ENCODE measurements around the gene PALM2AKAP2. TPM values are rescaled to one million over a fixed set of nuclear protein-coding genes. Genes with fewer than 3 reads are reported as not detected.

Gene PALM2AKAP2
- total RNA-seq, 4 donors from 2014 or later: 2.0 to 8.2 (median 3.6) TPM

DNA sequence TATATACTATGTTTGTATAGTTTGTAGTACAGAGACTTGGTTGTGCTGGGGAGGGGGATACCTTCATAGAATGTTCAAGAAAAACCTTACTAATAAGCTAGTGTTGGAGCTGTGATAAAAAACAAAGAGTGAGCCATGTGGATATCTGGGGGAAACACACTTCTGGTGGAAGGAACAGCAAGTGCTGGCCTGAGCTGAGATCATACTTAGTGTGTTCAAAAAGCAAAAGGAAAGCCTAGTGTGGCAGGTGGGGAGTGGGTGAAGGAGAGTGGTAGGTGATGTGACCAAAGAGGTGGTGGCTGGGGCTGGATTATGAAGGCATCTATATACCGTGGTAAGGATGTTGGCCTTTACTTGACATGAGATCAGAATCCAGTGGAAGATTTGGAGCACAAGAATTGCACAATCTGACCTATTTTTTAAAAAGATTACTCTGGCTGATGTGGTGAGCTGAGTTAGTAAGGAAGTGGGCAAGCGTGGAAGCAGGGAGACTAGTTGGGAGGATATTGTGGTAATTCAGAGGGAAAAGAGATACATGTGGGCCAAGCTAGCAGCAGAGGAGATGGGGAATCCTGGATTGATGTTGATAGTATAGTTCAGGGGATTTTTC is 26.6 kb downstream of the PALM2AKAP2 start:
- no peak overlapping the region for H3K4me3 ChIP-seq
- H3K27me3 ChIP-seq: no peaks in the 10 kb centered on the region
- ATAC-seq: peak; percentile 87
- H3K27ac ChIP-seq: peak overlapping the region in 2 of 4 donors; percentile 23 to 32
- H3K4me1 ChIP-seq: peaks cover 0 to 9% (median 0%) of the 10 kb centered on the region in 3 donors
- TF ChIP-seq, protein P1, sequence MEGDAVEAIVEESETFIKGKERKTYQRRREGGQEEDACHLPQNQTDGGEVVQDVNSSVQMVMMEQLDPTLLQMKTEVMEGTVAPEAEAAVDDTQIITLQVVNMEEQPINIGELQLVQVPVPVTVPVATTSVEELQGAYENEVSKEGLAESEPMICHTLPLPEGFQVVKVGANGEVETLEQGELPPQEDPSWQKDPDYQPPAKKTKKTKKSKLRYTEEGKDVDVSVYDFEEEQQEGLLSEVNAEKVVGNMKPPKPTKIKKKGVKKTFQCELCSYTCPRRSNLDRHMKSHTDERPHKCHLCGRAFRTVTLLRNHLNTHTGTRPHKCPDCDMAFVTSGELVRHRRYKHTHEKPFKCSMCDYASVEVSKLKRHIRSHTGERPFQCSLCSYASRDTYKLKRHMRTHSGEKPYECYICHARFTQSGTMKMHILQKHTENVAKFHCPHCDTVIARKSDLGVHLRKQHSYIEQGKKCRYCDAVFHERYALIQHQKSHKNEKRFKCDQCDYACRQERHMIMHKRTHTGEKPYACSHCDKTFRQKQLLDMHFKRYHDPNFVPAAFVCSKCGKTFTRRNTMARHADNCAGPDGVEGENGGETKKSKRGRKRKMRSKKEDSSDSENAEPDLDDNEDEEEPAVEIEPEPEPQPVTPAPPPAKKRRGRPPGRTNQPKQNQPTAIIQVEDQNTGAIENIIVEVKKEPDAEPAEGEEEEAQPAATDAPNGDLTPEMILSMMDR (IDR thresholded peaks at IDR 0.05): no peak
- TF ChIP-seq POLR2AphosphoS5 (IDR thresholded peaks at IDR 0.05) (no peak), EP300 (IDR thresholded peaks at IDR 0.05) (no peak), POLR2A (IDR thresholded peaks at IDR 0.05) (no peak)
- H3K9me3 ChIP-seq: peaks cover 0 to 10% (median 0%) of the 10 kb centered on the region in 3 donors
- WGBS, 2 donors (ENCODE audit: low coverage in 1 of 2): 61 to 72% methylated on average over 2 of the region's 2 CpGs
- H3K36me3 ChIP-seq: no peaks in the 10 kb centered on the region

DNA sequence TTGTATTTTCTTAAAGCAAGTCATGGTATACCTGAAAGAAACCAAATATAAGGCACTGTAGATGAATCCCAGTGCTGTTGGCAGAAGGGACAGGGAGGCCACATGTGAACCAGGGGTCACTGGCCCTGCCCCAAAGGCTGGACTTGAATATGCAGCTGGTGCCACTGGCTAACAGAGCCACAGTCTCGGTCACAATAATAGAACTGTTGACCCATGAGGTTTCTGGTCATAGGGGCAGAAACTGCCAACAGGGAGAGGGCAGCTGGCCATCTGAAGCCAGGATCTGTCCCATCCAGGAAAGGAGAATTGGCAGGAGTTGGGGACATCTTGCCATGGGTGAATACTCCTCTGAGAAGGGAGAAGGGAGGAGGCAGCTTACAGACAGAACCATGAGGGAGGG is 31.9 kb downstream of the PALM2AKAP2 start:
- TF ChIP-seq, protein P1 (IDR thresholded peaks at IDR 0.05): no peak
- TF ChIP-seq POLR2AphosphoS5 (IDR thresholded peaks at IDR 0.05): no peak
- no peak for TF ChIP-seq POLR2A (IDR thresholded peaks at IDR 0.05)
- no peak for TF ChIP-seq EP300 (IDR thresholded peaks at IDR 0.05)
- WGBS, 2 donors (ENCODE audit: low coverage in 1 of 2): 40% methylated on average over 1 of the region's 1 CpG; no CpG with 5 or more reads in 1 of the 2 donors
- no peak overlapping the region for H3K27ac ChIP-seq
- no peak for ATAC-seq
- no peak overlapping the region for H3K4me3 ChIP-seq
- no peaks in the 10 kb centered on the region for H3K27me3 ChIP-seq
- no peaks in the 10 kb centered on the region for H3K4me1 ChIP-seq
- peaks cover 0 to 10% (median 0%) of the 10 kb centered on the region in 3 donors for H3K9me3 ChIP-seq
- no peaks in the 10 kb centered on the region for H3K36me3 ChIP-seq

DNA sequence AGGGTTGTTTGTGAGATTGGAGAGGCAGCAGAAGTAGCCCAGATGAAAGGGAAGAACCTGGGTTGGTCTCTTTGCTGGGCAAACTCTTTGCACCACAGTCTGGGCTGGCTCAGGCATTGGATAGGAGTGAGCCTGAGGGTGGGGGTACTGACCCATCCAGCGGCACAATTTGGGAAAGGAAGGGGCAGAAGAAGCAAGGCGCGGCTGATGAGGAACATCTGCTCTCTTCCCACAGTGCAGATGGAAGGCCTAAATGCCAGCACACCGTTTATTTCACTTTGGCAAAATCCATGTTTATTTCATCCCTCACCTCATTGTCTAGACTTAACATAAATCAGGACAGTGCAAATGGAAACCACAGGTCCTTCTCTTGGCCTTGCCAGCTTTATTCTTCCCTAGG is 32.3 kb downstream of the PALM2AKAP2 start:
- peaks cover 0 to 3% (median 1%) of the 10 kb centered on the region in 3 donors for H3K4me1 ChIP-seq
- no peak overlapping the region for H3K4me3 ChIP-seq
- TF ChIP-seq EP300 (IDR thresholded peaks at IDR 0.05) (no peak), POLR2A (IDR thresholded peaks at IDR 0.05) (no peak), POLR2AphosphoS5 (IDR thresholded peaks at IDR 0.05) (no peak)
- TF ChIP-seq, protein P1 (IDR thresholded peaks at IDR 0.05): no peak
- peaks cover 0 to 10% (median 0%) of the 10 kb centered on the region in 3 donors for H3K9me3 ChIP-seq
- H3K27ac ChIP-seq: no peak overlapping the region
- no peaks in the 10 kb centered on the region for H3K36me3 ChIP-seq
- ATAC-seq: no peak
- H3K27me3 ChIP-seq: no peaks in the 10 kb centered on the region
- WGBS, 2 donors (ENCODE audit: low coverage in 1 of 2): 41 to 77% methylated on average over 3 to 4 of the region's 4 CpGs

DNA sequence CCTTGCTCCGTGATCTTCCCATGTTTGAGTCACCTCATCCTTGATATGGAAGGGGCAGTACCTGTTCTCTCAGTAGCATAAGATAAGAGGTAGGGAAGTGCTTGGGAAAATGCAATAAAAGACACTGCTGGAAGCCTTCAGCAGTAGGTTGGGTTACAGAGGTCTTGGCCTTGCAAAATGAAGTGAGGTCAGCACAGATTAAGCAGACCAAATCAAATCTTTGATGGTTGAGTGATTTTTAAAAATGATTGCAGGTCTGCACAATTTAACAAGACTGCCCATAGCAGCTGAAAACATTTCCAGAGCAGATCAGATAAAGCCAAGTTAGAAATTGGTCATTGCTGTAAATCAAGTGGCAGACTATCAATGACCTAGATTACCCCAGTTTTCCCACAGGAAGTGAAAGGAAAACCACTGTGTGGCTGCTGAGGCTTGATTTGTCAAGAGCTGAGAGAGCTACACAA is 32.9 kb downstream of the PALM2AKAP2 start:
- TF ChIP-seq, protein P1 (IDR thresholded peaks at IDR 0.05): no peak
- TF ChIP-seq EP300 (IDR thresholded peaks at IDR 0.05): no peak
- no peak for TF ChIP-seq POLR2A (IDR thresholded peaks at IDR 0.05)
- TF ChIP-seq POLR2AphosphoS5 (IDR thresholded peaks at IDR 0.05): no peak
- Histone ChIP-seq H3K4me1 (peaks cover 0 to 6% (median 3%) of the 10 kb centered on the region in 3 donors), H3K27ac (no peak overlapping the region), H3K4me3 (no peak overlapping the region), H3K36me3 (no peaks in the 10 kb centered on the region), H3K27me3 (no peaks in the 10 kb centered on the region), H3K9me3 (peaks cover 0 to 10% (median 0%) of the 10 kb centered on the region in 3 donors)
- no peak for ATAC-seq
- WGBS, 2 donors (ENCODE audit: low coverage in 1 of 2): 100% methylated on average over 1 of the region's 1 CpG; no CpG with 5 or more reads in 1 of the 2 donors

DNA sequence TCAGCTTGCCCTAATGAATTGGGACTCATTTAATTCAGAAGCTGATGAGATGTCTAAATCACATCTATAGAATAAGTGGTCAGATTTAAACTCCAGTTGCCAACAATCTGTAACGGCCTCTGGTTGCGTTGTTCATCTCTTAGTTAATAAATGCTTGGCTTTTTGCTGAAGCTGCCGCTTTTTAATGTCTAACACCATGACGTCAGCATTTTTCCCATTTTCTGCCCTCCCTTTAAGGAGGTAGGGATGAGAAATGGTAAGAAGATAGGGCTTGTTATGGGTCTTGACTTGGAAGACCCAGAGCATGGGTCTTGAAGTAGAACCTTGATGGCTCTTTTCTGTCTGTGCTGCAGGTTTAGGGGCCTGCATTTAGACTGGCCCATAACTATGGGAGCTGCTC is 33.3 kb downstream of the PALM2AKAP2 start:
- H3K27me3 ChIP-seq: no peaks in the 10 kb centered on the region
- 60 to 78% methylated on average over 2 to 4 of the region's 4 CpGs for WGBS, 2 donors (ENCODE audit: low coverage in 1 of 2)
- TF ChIP-seq POLR2AphosphoS5 (IDR thresholded peaks at IDR 0.05) (no peak), EP300 (IDR thresholded peaks at IDR 0.05) (no peak), POLR2A (IDR thresholded peaks at IDR 0.05) (no peak)
- TF ChIP-seq, protein P1 (IDR thresholded peaks at IDR 0.05): no peak
- H3K4me3 ChIP-seq: no peak overlapping the region
- peaks cover 3 to 11% (median 3%) of the 10 kb centered on the region in 3 donors for H3K4me1 ChIP-seq
- H3K9me3 ChIP-seq: peaks cover 0 to 7% (median 0%) of the 10 kb centered on the region in 3 donors
- no peak for ATAC-seq
- no peaks in the 10 kb centered on the region for H3K36me3 ChIP-seq
- H3K27ac ChIP-seq: no peak overlapping the region
